Upper lobe of left lung (tissue), 6 donors: Measurements from ENCODE around the gene ARSD. TPM values are rescaled to one million over a fixed set of nuclear protein-coding genes. Genes with fewer than 3 reads are reported as not detected.

Experiments
- ATAC-seq, 2 donors: fragments of 200-7000 bp; cut with Tn5 transposase; one replicate each; pipeline ENCODE4 v1.9.1; 2022; ENCODE audit warnings: mild to moderate bottlenecking in 2 of 2, moderate library complexity in 2 of 2; ENCODE audit not compliant: low FRiP score in 2 of 2
- DNase-seq, 2 donors: peaks; one replicate each; pipeline ENCODE4 v3.0.0-alpha.2; 2019 to 2020
- H3K27ac ChIP-seq, 4 donors: fragments of 200-600 bp; sonication (generic); one replicate each; pipeline ENCODE4 v1.5.1; 2016 to 2019
- H3K27me3 ChIP-seq, 4 donors: fragments of 200-600 bp; sonication (generic); one replicate each; pipeline ENCODE4 v1.5.1; 2017 to 2019
- H3K36me3 ChIP-seq, 4 donors: fragments of 200-600 bp; sonication (generic); one replicate each; pipeline ENCODE4 v1.5.1; 2016 to 2019
- H3K4me1 ChIP-seq, 4 donors: fragments of 200-600 bp; sonication (generic); one replicate each; pipeline ENCODE4 v1.5.1; 2018 to 2019
- H3K4me3 ChIP-seq, 4 donors: fragments of 200-600 bp; sonication (generic); one replicate each; pipeline ENCODE4 v1.5.1; 2017 to 2019; ENCODE audit warnings: mild to moderate bottlenecking in 2 of 4, moderate library complexity in 1 of 4
- H3K9me3 ChIP-seq, 4 donors: fragments of 200-600 bp; sonication (generic); one replicate each; pipeline ENCODE4 v1.5.1; 2018 to 2019
- CTCF ChIP-seq, 6 experiments: fragments of 450-650 bp in 4 of 6; fragments of 200-600 bp in 2 of 6; sonication (generic) in 2 of 6; IDR thresholded peaks; one replicate each; pipeline ENCODE4 v1.5.1; 2016 to 2019; ENCODE audit warnings: antibody characterized with exemption in 6 of 6
- EP300 ChIP-seq, 4 donors: sonication (generic); formaldehyde crosslinking; IDR thresholded peaks; one replicate each; pipeline ENCODE4 v1.5.1; 2017; ENCODE audit warnings: antibody characterized with exemption in 4 of 4, control low read depth in 2 of 4
- POLR2A ChIP-seq, 4 donors: fragments of 450-650 bp; IDR thresholded peaks; one replicate each; pipeline ENCODE4 v1.5.1; 2016 to 2017; ENCODE audit warnings: antibody characterized with exemption in 4 of 4, mild to moderate bottlenecking in 2 of 4
- POLR2AphosphoS5 ChIP-seq, 2 donors: sonication (generic); formaldehyde crosslinking; IDR thresholded peaks; one replicate each; pipeline ENCODE4 v1.5.1; 2017; ENCODE audit warnings: antibody characterized with exemption in 2 of 2
- WGBS, 2 donors: methylation state at CpG; one replicate each; pipeline ENCODE4 v1.1.5; 2017 to 2018; 5-methylcytosine and 5-hydroxymethylcytosine counted together
- total RNA-seq, 6 donors: library from RNA; depleted of rRNA in 4 of 6; stranded (reverse); fragments of >200 nt in 4 of 6; gene quantifications; one replicate each; pipeline versions ENCODE4 v1.1.0 to v1.2.1, GENCODE V29; 2016 to 2021
- donor health status: DM: no; HTN: no; CAD: no; lungs with moderate emphysema.
- donor health status: DM: no; HTN: yes; CAD: no; lungs with severe emphysema.

Gene ARSD
- total RNA-seq, 6 donors from 2014 or later, result 27.1 to 67.7 (median 32.3) TPM

GRCh38 chrX:2867206-2867605 is 61.9 kb downstream of the ARSD start:
- Histone ChIP-seq H3K4me1 (no peaks in the 10 kb centered on the region), H3K27ac (no peak overlapping the region), H3K27me3 (no peaks in the 10 kb centered on the region), H3K36me3 (no peaks in the 10 kb centered on the region), H3K9me3 (no peaks in the 10 kb centered on the region), H3K4me3 (no peak overlapping the region)
- TF ChIP-seq EP300 (IDR thresholded peaks at IDR 0.05), result no peak
- 78 to 89% methylated on average over 7 of the region's 7 CpGs for WGBS, 2 donors
- ATAC-seq (no peak), DNase-seq (no peak)

- Histone ChIP-seq H3K36me3 (no peaks in the 10 kb centered on the region), H3K4me1 (no peaks in the 10 kb centered on the region), H3K27ac (no peak overlapping the region), H3K4me3 (no peak overlapping the region), H3K9me3 (no peaks in the 10 kb centered on the region), H3K27me3 (no peaks in the 10 kb centered on the region)
- DNase-seq (no peak), ATAC-seq (no peak)
- no peak for TF ChIP-seq POLR2AphosphoS5 (IDR thresholded peaks at IDR 0.05)
- no peak for TF ChIP-seq EP300 (IDR thresholded peaks at IDR 0.05)
- no peak for TF ChIP-seq CTCF (IDR thresholded peaks at IDR 0.05)
- no peak for TF ChIP-seq POLR2A (IDR thresholded peaks at IDR 0.05)
- WGBS, 2 donors, result 60 to 76% methylated on average over 6 of the region's 6 CpGs
Measured at GRCh38 chrX:2863646-2864045, 65.5 kb downstream of the ARSD start.

- 33 to 69% methylated on average over 3 to 9 of the region's 9 CpGs for WGBS, 2 donors
- no peaks in the 10 kb centered on the region for H3K9me3 ChIP-seq
- no peak overlapping the region for H3K27ac ChIP-seq
- H3K4me3 ChIP-seq, result no peak overlapping the region
- H3K27me3 ChIP-seq, result no peaks in the 10 kb centered on the region
- H3K4me1 ChIP-seq, result no peaks in the 10 kb centered on the region
- DNase-seq (no peak), ATAC-seq (no peak)
- no peaks in the 10 kb centered on the region for H3K36me3 ChIP-seq
- TF ChIP-seq EP300 (IDR thresholded peaks at IDR 0.05) (no peak), POLR2A (IDR thresholded peaks at IDR 0.05) (no peak), CTCF (IDR thresholded peaks at IDR 0.05) (no peak), POLR2AphosphoS5 (IDR thresholded peaks at IDR 0.05) (no peak)
Measured at GRCh38 chrX:2862404-2862803, 66.7 kb downstream of the ARSD start.

GRCh38 chrX:2859197-2859797 is 69.8 kb downstream of the ARSD start:
- TF ChIP-seq POLR2A (IDR thresholded peaks at IDR 0.05) (no peak), CTCF (IDR thresholded peaks at IDR 0.05) (no peak), POLR2AphosphoS5 (IDR thresholded peaks at IDR 0.05) (no peak), EP300 (IDR thresholded peaks at IDR 0.05) (no peak)

GRCh38 chrX:2857566-2857965 is 71.6 kb downstream of the ARSD start:
- DNase-seq (no peak), ATAC-seq (no peak)
- H3K4me3 ChIP-seq, result no peak overlapping the region
- no peaks in the 10 kb centered on the region for H3K4me1 ChIP-seq
- WGBS, 2 donors, result 84 to 89% methylated on average over 3 of the region's 3 CpGs
- no peak overlapping the region for H3K27ac ChIP-seq
- H3K9me3 ChIP-seq, result no peaks in the 10 kb centered on the region
- no peaks in the 10 kb centered on the region for H3K27me3 ChIP-seq
- no peaks in the 10 kb centered on the region for H3K36me3 ChIP-seq
- TF ChIP-seq CTCF (IDR thresholded peaks at IDR 0.05) (no peak), POLR2A (IDR thresholded peaks at IDR 0.05) (no peak), POLR2AphosphoS5 (IDR thresholded peaks at IDR 0.05) (no peak), EP300 (IDR thresholded peaks at IDR 0.05) (no peak)

More at GRCh38 chrX:2859197-2859797, 69.8 kb downstream of the ARSD start:
- no peak for DNase-seq
- H3K36me3 ChIP-seq, result no peaks in the 10 kb centered on the region
- H3K4me1 ChIP-seq, result no peaks in the 10 kb centered on the region
- no peak for ATAC-seq
- H3K9me3 ChIP-seq, result no peaks in the 10 kb centered on the region
- no peak overlapping the region for H3K27ac ChIP-seq
- H3K27me3 ChIP-seq, result no peaks in the 10 kb centered on the region
- H3K4me3 ChIP-seq, result no peak overlapping the region
- WGBS, 2 donors, result 92 to 96% methylated on average over 1 of the region's 1 CpG
